Measurements from ENCODE around the gene C1orf35. TPM values are rescaled to one million over a fixed set of nuclear protein-coding genes. Genes with fewer than 3 reads are reported as not detected.

Gene C1orf35
- total and polyA plus RNA-seq, 2 of the 8 experiments (the other 6 are each of a cell fraction or from before 2014, with no cell fraction given) = 18.6 to 19.9 TPM

DNA sequence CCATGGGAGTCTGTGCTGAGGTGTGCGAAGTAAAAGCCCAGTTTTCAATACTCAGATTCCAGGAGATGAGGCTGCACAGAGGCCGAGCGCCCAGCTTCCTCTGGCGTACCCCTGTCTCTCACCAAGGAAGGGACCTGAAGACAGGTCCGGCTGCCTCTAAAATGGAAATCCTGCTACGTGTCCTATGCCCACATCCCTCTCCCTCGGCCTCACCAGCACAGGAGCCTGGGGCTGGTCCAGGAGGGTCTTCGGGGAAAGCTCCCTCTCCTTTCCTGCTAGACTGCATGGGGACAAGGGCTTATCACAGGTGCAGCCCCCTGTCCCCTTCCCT, 5.6 kb upstream of the C1orf35 start (continued):
- no peak for TF ChIP-seq TAF7 (optimal IDR thresholded peaks at IDR 0.05; ENCODE audit: borderline replicate concordance, low read depth, low read length)
- no peak for TF ChIP-seq CTBP2 (IDR thresholded peaks at IDR 0.05; ENCODE audit: borderline replicate concordance, insufficient read depth, insufficient read length, low read length)
- TF ChIP-seq EP300 (IDR thresholded peaks at IDR 0.05; ENCODE audit: borderline replicate concordance in 1 of 2, low read depth in 2 of 2, low read length in 2 of 2) = no peak
- no peak for TF ChIP-seq NRF1 (IDR thresholded peaks at IDR 0.05; ENCODE audit: low read depth, low read length)
